ENCODE data around the gene AGBL4. TPM values are rescaled to one million over a fixed set of nuclear protein-coding genes. Genes with fewer than 3 reads are reported as not detected.
A peak's percentile ranks its signal among the peaks of the same experiment; 100 is the strongest.

AGBL4 gene
- total RNA-seq, 1 donor from 2014 or later: not detected

DNA sequence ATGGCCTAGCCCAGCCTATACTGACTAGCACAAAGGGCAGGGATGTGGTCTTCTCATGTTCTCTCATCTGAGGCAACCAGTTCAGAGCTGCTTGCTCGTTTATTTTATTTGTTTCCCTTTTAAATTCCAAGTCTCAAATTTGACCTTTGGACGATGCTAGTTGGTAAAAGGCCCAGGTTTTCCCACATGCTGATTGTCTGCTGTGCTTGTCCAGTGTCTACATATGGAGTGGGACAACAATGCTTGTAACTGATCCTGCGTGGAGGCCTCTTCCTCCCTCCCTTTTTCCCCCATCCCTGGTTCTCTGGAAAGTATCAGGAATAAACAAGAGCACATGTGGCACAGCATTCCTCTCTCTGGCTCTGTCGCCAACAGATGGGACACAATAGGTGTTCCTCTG is 1213.0 kb downstream of the AGBL4 start:
- Mint-ChIP-seq H3K27me3 (ENCODE audit: low read depth) (peaks cover 3% of the 10 kb centered on the region), H3K27ac (no peak overlapping the region), H3K4me1 (ENCODE audit: low read depth) (no peaks in the 10 kb centered on the region), H3K9me3 (no peaks in the 10 kb centered on the region), H3K4me3 (ENCODE audit: low read depth) (no peak overlapping the region), H3K36me3 (ENCODE audit: low read depth) (no peaks in the 10 kb centered on the region)
- intact Hi-C loops (cut with micrococcal nuclease): no loop called here
- no peak for DNase-seq (ENCODE audit: low spot score)

DNA sequence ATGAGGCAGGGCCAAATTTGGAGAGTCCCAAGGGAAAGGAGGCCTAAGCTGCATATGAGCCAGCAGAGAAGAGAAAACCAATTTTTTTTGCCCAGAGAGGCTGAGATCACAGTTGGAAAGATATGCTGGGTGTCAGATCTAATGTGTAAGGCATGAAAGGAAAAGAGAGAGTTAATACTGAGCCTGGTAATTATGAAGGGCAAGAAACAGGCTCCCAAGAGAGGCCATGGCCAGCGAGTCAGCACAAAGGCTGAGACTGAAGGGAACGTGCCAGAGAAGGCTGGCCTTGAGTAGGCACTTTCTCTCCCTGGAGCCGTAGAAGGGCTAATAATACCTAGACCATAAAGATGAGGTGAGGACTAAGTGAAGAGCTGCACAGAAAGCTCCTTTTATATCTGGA is 1215.3 kb downstream of the AGBL4 start:
- Mint-ChIP-seq H3K27me3 (ENCODE audit: low read depth) (peaks cover 7% of the 10 kb centered on the region), H3K4me3 (ENCODE audit: low read depth) (no peak overlapping the region), H3K27ac (no peak overlapping the region), H3K4me1 (ENCODE audit: low read depth) (no peaks in the 10 kb centered on the region), H3K36me3 (ENCODE audit: low read depth) (no peaks in the 10 kb centered on the region), H3K9me3 (no peaks in the 10 kb centered on the region)
- no peak for DNase-seq (ENCODE audit: low spot score)
- intact Hi-C loops (cut with micrococcal nuclease): no loop called here

DNA sequence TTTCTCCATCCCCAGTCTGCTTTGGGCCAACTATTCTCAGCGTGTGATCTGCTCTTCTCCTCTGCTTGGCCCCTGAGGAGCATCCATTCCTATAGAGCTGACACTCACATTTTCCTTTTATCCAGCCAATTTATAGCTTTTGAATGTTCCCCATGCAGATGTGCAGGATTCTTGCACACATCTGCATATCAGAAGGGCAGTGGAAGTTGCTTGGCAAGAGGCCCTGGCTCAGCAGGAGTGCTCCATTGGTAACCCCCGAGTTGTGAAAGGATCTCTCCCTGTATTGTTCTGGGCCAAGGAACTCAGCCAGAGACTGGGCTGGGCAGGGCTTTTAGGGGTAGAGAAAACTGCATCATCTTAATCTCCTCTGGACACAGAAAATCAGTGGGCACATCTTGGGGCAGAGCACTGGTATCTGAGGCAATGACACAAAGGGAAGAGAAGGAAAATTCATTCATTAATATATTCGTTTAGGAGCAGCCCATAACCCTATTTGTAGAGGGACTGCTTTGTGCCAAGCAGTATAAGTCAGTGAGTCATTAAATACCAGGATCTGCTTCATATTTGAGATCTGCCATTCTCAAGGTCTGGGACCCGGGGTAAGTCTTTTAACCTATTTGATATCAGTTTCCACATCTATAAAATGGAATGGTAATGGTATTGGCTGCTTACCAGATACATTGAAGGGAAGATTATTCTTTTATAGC is 1216.0 kb downstream of the AGBL4 start:
- Mint-ChIP-seq H3K4me3 (ENCODE audit: low read depth) (no peak overlapping the region), H3K4me1 (ENCODE audit: low read depth) (no peaks in the 10 kb centered on the region), H3K27me3 (ENCODE audit: low read depth) (peaks cover 7% of the 10 kb centered on the region), H3K36me3 (ENCODE audit: low read depth) (no peaks in the 10 kb centered on the region), H3K9me3 (no peaks in the 10 kb centered on the region), H3K27ac (no peak overlapping the region)
- intact Hi-C loops (cut with micrococcal nuclease): no loop called here
- DNase-seq (ENCODE audit: low spot score): no peak

DNA sequence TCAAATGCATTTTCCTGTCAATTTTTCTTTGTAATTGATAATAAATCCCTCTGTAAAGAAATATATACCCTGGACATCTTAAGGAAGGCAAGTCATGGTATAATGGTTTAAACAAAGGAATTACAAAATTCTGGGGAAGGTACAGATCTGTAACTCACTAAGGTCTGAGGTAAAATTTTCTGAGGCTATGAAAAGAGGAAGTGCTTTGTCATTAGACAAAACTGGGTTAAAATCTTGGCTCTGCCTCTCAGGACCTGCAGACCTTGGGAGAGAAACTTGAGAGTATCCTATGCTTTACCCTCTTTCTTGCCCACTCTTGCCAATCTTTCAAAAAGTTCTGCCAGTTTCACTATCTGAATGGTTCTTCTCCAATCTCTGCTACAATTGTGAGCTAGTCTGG is 1220.3 kb downstream of the AGBL4 start:
- Mint-ChIP-seq H3K4me1 (ENCODE audit: low read depth) (peaks cover 14% of the 10 kb centered on the region), H3K27ac (no peak overlapping the region), H3K36me3 (ENCODE audit: low read depth) (no peaks in the 10 kb centered on the region), H3K4me3 (ENCODE audit: low read depth) (no peak overlapping the region), H3K27me3 (ENCODE audit: low read depth) (peaks cover 18% of the 10 kb centered on the region), H3K9me3 (no peaks in the 10 kb centered on the region)
- DNase-seq (ENCODE audit: low spot score): no peak
- intact Hi-C loops (cut with micrococcal nuclease): no loop called here

DNA sequence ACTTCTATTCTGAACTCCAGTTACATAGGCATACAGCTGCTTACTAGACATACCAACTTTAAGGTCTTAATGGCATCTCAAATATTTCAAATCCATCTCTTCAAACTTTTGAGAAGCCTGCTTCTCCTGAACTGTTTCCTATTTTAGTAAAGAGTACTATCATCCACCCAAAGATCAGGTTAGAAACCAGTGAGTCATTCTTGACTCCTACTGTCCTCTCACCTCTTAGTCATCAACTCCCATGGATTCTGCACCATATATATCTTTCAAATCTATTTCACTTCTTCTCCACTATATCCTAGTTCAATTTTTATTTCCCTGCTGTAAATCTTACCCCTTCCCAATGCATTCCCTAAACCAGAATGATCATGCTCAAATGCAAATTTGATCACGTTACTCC is 1228.9 kb downstream of the AGBL4 start:
- Mint-ChIP-seq H3K4me3 (ENCODE audit: low read depth) (no peak overlapping the region), H3K27me3 (ENCODE audit: low read depth) (peaks cover 14% of the 10 kb centered on the region), H3K4me1 (ENCODE audit: low read depth) (peaks cover 33% of the 10 kb centered on the region), H3K27ac (no peak overlapping the region), H3K36me3 (ENCODE audit: low read depth) (no peaks in the 10 kb centered on the region), H3K9me3 (no peaks in the 10 kb centered on the region)
- intact Hi-C loops (cut with micrococcal nuclease): no loop called here
- DNase-seq (ENCODE audit: low spot score): no peak

DNA sequence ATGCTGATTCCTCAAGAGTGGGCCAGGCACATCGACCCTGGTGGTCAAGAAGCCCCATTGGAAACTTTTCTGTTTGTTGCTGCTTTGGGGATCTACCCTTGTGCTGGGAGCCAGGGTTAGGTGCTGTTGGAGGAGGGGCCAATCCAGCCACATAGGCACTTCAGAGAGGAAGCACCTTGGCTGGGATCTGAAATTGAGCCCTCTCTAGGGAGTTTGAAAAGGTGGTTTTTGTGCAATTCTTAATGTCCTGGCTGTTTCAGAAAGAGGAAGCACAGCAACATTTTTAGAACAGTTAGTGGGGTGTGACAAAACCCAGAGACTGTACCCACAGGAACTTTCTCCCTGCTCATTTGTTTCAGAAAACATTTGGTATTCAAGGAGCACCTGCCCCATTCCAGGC is 1229.9 kb downstream of the AGBL4 start:
- Mint-ChIP-seq H3K4me1 (ENCODE audit: low read depth) (peaks cover 30% of the 10 kb centered on the region), H3K27ac (no peak overlapping the region), H3K27me3 (ENCODE audit: low read depth) (peaks cover 10% of the 10 kb centered on the region), H3K36me3 (ENCODE audit: low read depth) (no peaks in the 10 kb centered on the region), H3K9me3 (no peaks in the 10 kb centered on the region), H3K4me3 (ENCODE audit: low read depth) (no peak overlapping the region)
- DNase-seq (ENCODE audit: low spot score): no peak
- intact Hi-C loops (cut with micrococcal nuclease): no loop called here

DNA sequence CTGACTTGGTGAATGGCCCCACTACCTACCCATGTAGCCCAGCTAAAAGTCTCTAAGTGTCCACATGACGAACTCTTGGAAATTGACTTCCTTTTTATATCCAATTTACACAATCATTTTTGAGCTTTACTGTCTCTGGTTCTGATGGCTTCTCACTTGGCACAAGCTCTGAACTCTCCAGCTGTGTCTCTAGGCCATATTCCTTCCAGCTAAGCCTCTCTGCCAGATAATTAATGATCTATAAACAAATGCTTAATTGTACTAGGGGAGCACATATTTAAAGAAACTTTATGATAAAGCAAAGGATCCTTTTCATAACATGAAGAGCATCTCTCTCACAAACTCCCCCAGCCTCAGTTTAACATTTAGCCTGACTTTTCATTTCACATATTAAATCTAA is 1230.8 kb downstream of the AGBL4 start:
- Mint-ChIP-seq H3K4me3 (ENCODE audit: low read depth) (no peak overlapping the region), H3K4me1 (ENCODE audit: low read depth) (peaks cover 30% of the 10 kb centered on the region), H3K36me3 (ENCODE audit: low read depth) (no peaks in the 10 kb centered on the region), H3K27me3 (ENCODE audit: low read depth) (peaks cover 6% of the 10 kb centered on the region), H3K27ac (no peak overlapping the region), H3K9me3 (no peaks in the 10 kb centered on the region)
- intact Hi-C loops (cut with micrococcal nuclease): no loop called here
- no peak for DNase-seq (ENCODE audit: low spot score)

DNA sequence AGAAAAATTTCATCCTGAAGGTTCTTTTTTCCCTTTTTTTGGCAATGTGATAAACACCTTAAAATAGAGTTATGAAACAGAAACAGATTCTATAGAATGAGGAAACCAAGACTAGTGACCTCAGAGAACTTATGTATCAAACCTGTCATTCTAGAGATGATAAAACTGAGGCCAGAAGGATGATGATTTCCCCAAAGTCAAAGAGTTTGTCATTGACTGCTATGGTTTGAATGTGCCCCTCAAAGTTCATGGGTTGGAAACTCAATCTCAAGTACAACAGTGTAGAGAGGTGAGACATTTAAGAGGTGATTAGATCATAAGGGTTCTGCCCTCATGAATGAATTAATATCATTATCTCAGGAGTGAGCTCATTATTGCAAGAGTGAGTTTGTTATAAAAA is 1233.4 kb downstream of the AGBL4 start:
- intact Hi-C loops (cut with micrococcal nuclease): loop anchor here (1.0 to 2.0 kb wide), 2 partner anchors 9 to 14 kb away; partner anchors contain the start of gene BEND5
- H3K27me3 Mint-ChIP-seq (ENCODE audit: low read depth): no peaks in the 10 kb centered on the region
- peaks cover 46% of the 10 kb centered on the region for H3K4me1 Mint-ChIP-seq (ENCODE audit: low read depth)
- H3K36me3 Mint-ChIP-seq (ENCODE audit: low read depth): no peaks in the 10 kb centered on the region
- DNase-seq (ENCODE audit: low spot score): no peak
- H3K9me3 Mint-ChIP-seq: no peaks in the 10 kb centered on the region
- no peak overlapping the region for H3K4me3 Mint-ChIP-seq (ENCODE audit: low read depth)
- peak overlapping the region; percentile 69 for H3K27ac Mint-ChIP-seq

DNA sequence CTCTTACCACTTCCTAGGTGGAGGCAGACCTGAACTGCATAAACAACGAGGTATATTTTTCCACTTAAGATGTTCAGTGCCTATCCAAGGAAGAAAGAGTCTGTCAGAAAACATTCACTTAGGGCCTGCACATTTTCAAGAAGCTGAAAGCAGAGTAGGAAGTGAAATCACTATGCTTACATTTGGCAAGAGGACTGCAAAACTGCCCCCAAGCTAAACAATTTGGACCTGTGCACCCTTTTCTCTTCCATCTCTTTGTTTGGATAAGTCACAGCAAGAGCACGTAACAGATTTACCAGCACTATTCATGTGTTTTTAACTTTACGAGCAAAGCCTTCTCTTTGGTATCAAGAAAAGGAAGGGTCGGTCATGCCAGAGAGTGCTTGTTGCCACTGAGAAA is 1233.9 kb downstream of the AGBL4 start:
- no peak overlapping the region for H3K4me3 Mint-ChIP-seq (ENCODE audit: low read depth)
- no peak for DNase-seq (ENCODE audit: low spot score)
- H3K9me3 Mint-ChIP-seq: no peaks in the 10 kb centered on the region

DNA sequence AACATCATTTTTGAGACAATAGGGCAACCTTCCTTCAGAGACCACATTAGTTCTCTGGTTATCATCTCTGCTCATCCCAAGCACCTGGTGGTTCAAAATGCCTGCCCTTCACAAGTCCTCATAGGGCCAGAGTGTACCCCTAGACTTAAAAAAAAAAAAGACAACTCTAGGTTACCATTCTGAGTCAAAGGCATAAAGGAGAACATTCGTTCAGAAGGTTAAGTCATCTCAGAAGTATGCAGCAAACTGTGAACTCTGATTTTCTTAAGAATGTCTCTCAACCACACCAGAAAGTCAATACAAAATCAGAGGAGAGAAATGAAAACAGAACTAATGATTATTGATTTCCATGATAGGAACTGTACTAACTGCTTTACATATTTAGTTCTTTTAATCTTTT is 1237.9 kb downstream of the AGBL4 start:
- Mint-ChIP-seq H3K4me1 (ENCODE audit: low read depth) (peaks cover 36% of the 10 kb centered on the region), H3K27ac (peak overlapping the region; percentile 4), H3K27me3 (ENCODE audit: low read depth) (peaks cover 4% of the 10 kb centered on the region), H3K36me3 (ENCODE audit: low read depth) (no peaks in the 10 kb centered on the region), H3K9me3 (no peaks in the 10 kb centered on the region), H3K4me3 (ENCODE audit: low read depth) (no peak overlapping the region)
- intact Hi-C loops (cut with micrococcal nuclease): no loop called here
- no peak for DNase-seq (ENCODE audit: low spot score)

More for the DNA sequence above, 1233.9 kb downstream of the AGBL4 start:
- no peaks in the 10 kb centered on the region for H3K36me3 Mint-ChIP-seq (ENCODE audit: low read depth)
- intact Hi-C loops (cut with micrococcal nuclease): loop anchor here (1.0 to 2.0 kb wide), 2 partner anchors 9 to 13 kb away; partner anchors contain the start of gene BEND5
- no peaks in the 10 kb centered on the region for H3K27me3 Mint-ChIP-seq (ENCODE audit: low read depth)
- peak overlapping the region; percentile 69 for H3K27ac Mint-ChIP-seq
- H3K4me1 Mint-ChIP-seq (ENCODE audit: low read depth): peaks cover 48% of the 10 kb centered on the region

DNA sequence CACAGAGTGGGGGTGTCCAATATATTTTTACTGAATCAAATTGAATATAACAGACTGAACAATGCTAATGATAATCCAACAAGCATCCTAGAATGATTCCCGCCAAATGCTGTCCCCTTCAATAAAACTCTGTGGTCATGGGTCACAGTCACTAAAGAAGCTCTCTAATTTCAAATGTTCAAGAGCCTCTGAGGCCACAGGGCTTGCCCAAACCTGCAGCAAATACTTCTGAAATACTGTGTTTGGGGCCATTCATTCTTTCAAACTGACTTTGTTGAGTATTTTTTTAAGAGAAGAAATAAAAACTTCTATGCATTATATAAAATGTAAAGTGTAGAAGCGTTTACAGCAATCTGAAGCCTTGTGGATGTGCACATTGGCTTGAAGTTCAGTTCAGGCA is 1239.5 kb downstream of the AGBL4 start:
- H3K4me1 Mint-ChIP-seq (ENCODE audit: low read depth): peaks cover 23% of the 10 kb centered on the region
- no peak overlapping the region for H3K4me3 Mint-ChIP-seq (ENCODE audit: low read depth)
- no peak for DNase-seq (ENCODE audit: low spot score)
- H3K36me3 Mint-ChIP-seq (ENCODE audit: low read depth): no peaks in the 10 kb centered on the region
- H3K9me3 Mint-ChIP-seq: no peaks in the 10 kb centered on the region
- H3K27me3 Mint-ChIP-seq (ENCODE audit: low read depth): peaks cover 10% of the 10 kb centered on the region
- intact Hi-C loops (cut with micrococcal nuclease): no loop called here
- no peak overlapping the region for H3K27ac Mint-ChIP-seq

DNA sequence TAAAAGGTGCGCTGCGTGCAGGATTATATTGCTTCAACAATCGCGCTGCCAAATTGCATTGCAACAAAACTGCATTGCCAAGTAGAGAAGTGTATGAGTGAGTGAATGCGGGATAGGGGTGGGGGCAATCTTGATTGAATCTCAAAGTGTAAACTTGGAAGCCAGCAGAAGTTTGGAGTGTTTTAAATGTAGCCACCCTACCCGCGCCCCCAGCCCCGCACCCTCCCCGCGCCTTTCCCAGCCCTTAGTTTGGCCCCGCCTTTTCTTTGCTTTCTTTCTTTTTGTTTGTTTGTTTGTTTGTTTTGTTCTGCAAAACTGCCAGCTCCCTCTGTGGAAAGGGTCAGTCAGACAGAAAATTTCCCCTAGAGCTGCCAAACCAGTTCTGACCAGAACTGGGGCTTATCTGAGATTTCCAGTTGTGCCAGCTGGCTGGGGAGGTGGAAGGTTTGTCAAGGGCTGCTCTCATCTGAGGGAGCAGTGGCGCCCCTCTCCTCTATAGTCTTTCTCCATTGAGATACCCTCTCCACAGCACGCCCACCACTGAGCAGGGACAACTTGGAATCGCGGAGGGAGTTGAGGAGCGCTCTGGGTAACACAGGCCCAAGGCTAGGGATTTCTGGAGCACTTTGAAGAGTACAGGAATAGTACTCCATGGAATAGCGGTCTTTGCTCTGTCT is 1246.4 kb downstream of the AGBL4 start:
- peaks cover under 1% of the 10 kb centered on the region for H3K36me3 Mint-ChIP-seq (ENCODE audit: low read depth)
- DNase-seq (ENCODE audit: low spot score): no peak
- peak overlapping the region; percentile 26 for H3K27ac Mint-ChIP-seq
- H3K27me3 Mint-ChIP-seq (ENCODE audit: low read depth): peaks cover 29% of the 10 kb centered on the region
- peak overlapping the region; percentile 80 for H3K4me3 Mint-ChIP-seq (ENCODE audit: low read depth)
- H3K4me1 Mint-ChIP-seq (ENCODE audit: low read depth): peaks cover 30% of the 10 kb centered on the region
- intact Hi-C loops (cut with micrococcal nuclease): loop anchor here (2.0 kb wide), 2 partner anchors 13 to 17 kb away; no protein-coding TSS in a partner anchor
- no peaks in the 10 kb centered on the region for H3K9me3 Mint-ChIP-seq
